ENCODE results near the gene IL21R. TPM values are rescaled to one million over a fixed set of nuclear protein-coding genes. Genes with fewer than 3 reads are reported as not detected.
"Not testable (repeated sequence)": the region's sequence is repeated elsewhere in the genome, so short reads cannot be mapped to it uniquely, and the experiment has no call there.

The IL21R gene
- total RNA-seq, 2 experiments from 2014 or later, result 61.8 to 73.5 TPM

GRCh38 chr16:27408012-27408601 is 6.1 kb downstream of the IL21R start:
- peak; percentile 59 for ATAC-seq
- ChIA-PET CTCF (interaction anchor here (0.6 to 5.1 kb wide), 8 partner anchors 9 to 173 kb away, joined by 3 to 47 read pairs (median 4); no protein-coding TSS in a partner anchor), POLR2A (interaction anchor here (0.5 to 8.4 kb wide), 11 partner anchors 9 to 204 kb away, joined by 3 to 103 read pairs (median 4); partner anchors contain the start of gene KDM8)
- Mint-ChIP-seq H3K27ac (peak overlapping the region; percentile 97), H3K27me3 (no peaks in the 10 kb centered on the region), H3K9me3 (ENCODE audit: low read depth) (peaks cover 8% of the 10 kb centered on the region), H3K36me3 (ENCODE audit: low read depth) (peaks cover 89% of the 10 kb centered on the region), H3K4me1 (peaks cover 73% of the 10 kb centered on the region), H3K4me3 (peak overlapping the region; percentile 99)
- peak; percentile 71 for DNase-seq
- intact Hi-C loops (cut with DNase I, micrococcal nuclease), result loop anchor here (1.0 to 10.0 kb wide), 9 partner anchors 18 to 811 kb away; no protein-coding TSS in a partner anchor

GRCh38 chr16:27408602-27409031 is 6.6 kb downstream of the IL21R start:
- CTCF ChIA-PET, result interaction anchor here (0.9 to 5.1 kb wide), 3 partner anchors 14 to 40 kb away, joined by 4 to 47 read pairs (median 8); no protein-coding TSS in a partner anchor
- DNase-seq, result no peak
- ATAC-seq, result no peak
- H3K9me3 Mint-ChIP-seq (ENCODE audit: low read depth), result peaks cover 8% of the 10 kb centered on the region
- peak overlapping the region; percentile 97 for H3K27ac Mint-ChIP-seq
- intact Hi-C loops (cut with DNase I, micrococcal nuclease), result loop anchor here (1.0 to 10.0 kb wide), 9 partner anchors 18 to 811 kb away; no protein-coding TSS in a partner anchor
- H3K4me3 Mint-ChIP-seq, result peak overlapping the region; percentile 99
- H3K36me3 Mint-ChIP-seq (ENCODE audit: low read depth), result peaks cover 89% of the 10 kb centered on the region
- H3K27me3 Mint-ChIP-seq, result no peaks in the 10 kb centered on the region
- H3K4me1 Mint-ChIP-seq, result peaks cover 78% of the 10 kb centered on the region
- POLR2A ChIA-PET, result interaction anchor here (0.5 to 8.4 kb wide), 9 partner anchors 9 to 205 kb away, joined by 3 to 103 read pairs (median 4); partner anchors contain the start of gene KDM8

GRCh38 chr16:27409958-27410357 is 8.0 kb downstream of the IL21R start:
- peak overlapping the region; percentile 42 for H3K4me3 Mint-ChIP-seq
- DNase-seq; CTCF ChIA-PET; H3K27me3 Mint-ChIP-seq; ATAC-seq; H3K9me3 Mint-ChIP-seq (ENCODE audit: low read depth): not testable (repeated sequence)
- H3K36me3 Mint-ChIP-seq (ENCODE audit: low read depth), result peaks cover 87% of the 10 kb centered on the region
- POLR2A ChIA-PET, result interaction anchor here (0.7 kb wide), 2 partner anchors 157 to 171 kb away, joined by 3 to 8 read pairs; no protein-coding TSS in a partner anchor
- intact Hi-C loops (cut with DNase I, micrococcal nuclease), result loop anchor here (2.0 to 10.0 kb wide), 5 partner anchors 41 to 813 kb away; no protein-coding TSS in a partner anchor
- peaks cover 86% of the 10 kb centered on the region for H3K4me1 Mint-ChIP-seq
- H3K27ac Mint-ChIP-seq, result peak overlapping the region; percentile 86

- Mint-ChIP-seq H3K27ac (peak overlapping the region; percentile 86), H3K27me3 (no peaks in the 10 kb centered on the region), H3K4me3 (peak overlapping the region; percentile 42), H3K36me3 (ENCODE audit: low read depth) (peaks cover 91% of the 10 kb centered on the region), H3K9me3 (ENCODE audit: low read depth) (peaks cover 8% of the 10 kb centered on the region), H3K4me1 (peaks cover 92% of the 10 kb centered on the region)
- ATAC-seq (no peak), DNase-seq (no peak)
- ChIA-PET POLR2A (interaction anchor here (0.7 kb wide), 2 partner anchors 158 to 172 kb away, joined by 3 to 8 read pairs; no protein-coding TSS in a partner anchor), CTCF (interaction anchor here (0.6 to 0.9 kb wide), 2 partner anchors 92 to 137 kb away, joined by 3 read pairs; no protein-coding TSS in a partner anchor)
- intact Hi-C loops (cut with DNase I, micrococcal nuclease), result no loop called here
Measured at GRCh38 chr16:27410761-27411160, 8.8 kb downstream of the IL21R start.

- ChIA-PET POLR2A (no interaction called here), CTCF (no interaction called here)
- Mint-ChIP-seq H3K27ac (peak overlapping the region; percentile 39), H3K4me3 (no peak overlapping the region), H3K27me3 (no peaks in the 10 kb centered on the region), H3K9me3 (ENCODE audit: low read depth) (peaks cover 8% of the 10 kb centered on the region), H3K4me1 (peaks cover 79% of the 10 kb centered on the region), H3K36me3 (ENCODE audit: low read depth) (peaks cover 86% of the 10 kb centered on the region)
- intact Hi-C loops (cut with DNase I, micrococcal nuclease), result no loop called here
- ATAC-seq (no peak), DNase-seq (no peak)
Measured at GRCh38 chr16:27413956-27414355, 12.0 kb downstream of the IL21R start.

- POLR2A ChIA-PET, result no interaction called here
- intact Hi-C loops (cut with DNase I, micrococcal nuclease), result no loop called here
- H3K4me1 Mint-ChIP-seq, result peaks cover 77% of the 10 kb centered on the region
Measured at GRCh38 chr16:27414788-27415431, 12.9 kb downstream of the IL21R start.

GRCh38 chr16:27417047-27417671 is 15.2 kb downstream of the IL21R start:
- Mint-ChIP-seq H3K36me3 (ENCODE audit: low read depth) (peaks cover 84% of the 10 kb centered on the region), H3K27ac (peak overlapping the region; percentile 39), H3K4me3 (no peak overlapping the region), H3K9me3 (ENCODE audit: low read depth) (peaks cover 15% of the 10 kb centered on the region), H3K4me1 (peaks cover 67% of the 10 kb centered on the region), H3K27me3 (no peaks in the 10 kb centered on the region)
- ChIA-PET POLR2A (interaction anchor here (0.6 to 1.7 kb wide), 4 partner anchors 9 to 44 kb away, joined by 3 to 6 read pairs (median 3); partner anchors contain the start of gene IL21R), CTCF (interaction anchor here (0.9 kb wide), 1 partner anchor 10 kb away, joined by 6 read pairs; no protein-coding TSS in a partner anchor)
- intact Hi-C loops (cut with DNase I, micrococcal nuclease), result no loop called here
- ATAC-seq, result peak; percentile 81
- peak; percentile 55 for DNase-seq

More at GRCh38 chr16:27414788-27415431, 12.9 kb downstream of the IL21R start:
- Mint-ChIP-seq H3K9me3 (ENCODE audit: low read depth) (peaks cover 9% of the 10 kb centered on the region), H3K4me3 (no peak overlapping the region), H3K27ac (peak overlapping the region; percentile 55), H3K27me3 (no peaks in the 10 kb centered on the region), H3K36me3 (ENCODE audit: low read depth) (peaks cover 87% of the 10 kb centered on the region)
- DNase-seq, result no peak
- ATAC-seq, result no peak
- CTCF ChIA-PET, result interaction anchor here (1.1 kb wide), 1 partner anchor 8 kb away, joined by 5 read pairs; no protein-coding TSS in a partner anchor

- ATAC-seq (no peak), DNase-seq (no peak)
- H3K9me3 Mint-ChIP-seq (ENCODE audit: low read depth), result peaks cover 17% of the 10 kb centered on the region
- peak overlapping the region; percentile 72 for H3K27ac Mint-ChIP-seq
- no peak overlapping the region for H3K4me3 Mint-ChIP-seq
- peaks cover 84% of the 10 kb centered on the region for H3K36me3 Mint-ChIP-seq (ENCODE audit: low read depth)
- ChIA-PET POLR2A (interaction anchor here (0.7 kb wide), 1 partner anchor 137 kb away, joined by 4 read pairs; no protein-coding TSS in a partner anchor), CTCF (interaction anchor here (0.8 to 2.5 kb wide), 8 partner anchors 10 to 312 kb away, joined by 3 to 11 read pairs (median 4); no protein-coding TSS in a partner anchor)
- intact Hi-C loops (cut with DNase I, micrococcal nuclease), result no loop called here
- peaks cover 63% of the 10 kb centered on the region for H3K4me1 Mint-ChIP-seq
- H3K27me3 Mint-ChIP-seq, result no peaks in the 10 kb centered on the region
Measured at GRCh38 chr16:27421961-27422740, 20.2 kb downstream of the IL21R start.

- Mint-ChIP-seq H3K27ac (peak overlapping the region; percentile 90), H3K27me3 (no peaks in the 10 kb centered on the region), H3K4me1 (peaks cover 74% of the 10 kb centered on the region), H3K36me3 (ENCODE audit: low read depth) (peaks cover 87% of the 10 kb centered on the region), H3K9me3 (ENCODE audit: low read depth) (peaks cover 16% of the 10 kb centered on the region), H3K4me3 (no peak overlapping the region)
- CTCF ChIA-PET, result interaction anchor here (0.6 kb wide), 1 partner anchor 147 kb away, joined by 3 read pairs; no protein-coding TSS in a partner anchor
- DNase-seq, result no peak
- intact Hi-C loops (cut with DNase I, micrococcal nuclease), result no loop called here
- POLR2A ChIA-PET, result no interaction called here
- ATAC-seq, result no peak
Measured at GRCh38 chr16:27424772-27425498, 23.0 kb downstream of the IL21R start.

- Mint-ChIP-seq H3K4me3 (no peak overlapping the region), H3K27ac (peak overlapping the region; percentile 92), H3K36me3 (ENCODE audit: low read depth) (peaks cover 87% of the 10 kb centered on the region), H3K4me1 (peaks cover 76% of the 10 kb centered on the region), H3K27me3 (no peaks in the 10 kb centered on the region), H3K9me3 (ENCODE audit: low read depth) (peaks cover 9% of the 10 kb centered on the region)
- intact Hi-C loops (cut with DNase I, micrococcal nuclease), result loop anchor here (1.0 to 2.0 kb wide), 3 partner anchors 18 to 23 kb away; partner anchors contain the start of gene IL21R (in 2 of the 2)
- ChIA-PET CTCF (no interaction called here), POLR2A (no interaction called here)
- DNase-seq, result no peak
- ATAC-seq, result no peak
Measured at GRCh38 chr16:27425961-27426360, 24.0 kb downstream of the IL21R start.

Measured in activated CD4-positive, alpha-beta T cell treated with anti-CD3 and anti-CD28 coated beads for 36 hours (primary cell).